HepG2 (cell line): Measurements from ENCODE around the gene PCGF5.

Experiments
- CREB1 ChIP-seq, 2 experiments: fragments of 450-650 bp in 1 of 2; IDR thresholded peaks; 2 replicates each; pipeline ENCODE4 v1.6.1; 2016 to 2017; ENCODE audit warnings: control low read depth in 1 of 2, mild to moderate bottlenecking in 1 of 2, missing compliant biosample characterization in 1 of 2, missing genetic modification characterization in 1 of 2
- CTCF ChIP-seq: sonication (generic); formaldehyde crosslinking; IDR thresholded peaks from 2 replicates; pipeline ENCODE4 v1.5.0; 2020; ENCODE audit warnings: mild to moderate bottlenecking, missing genetic modification reagents, moderate library complexity
- EZH2 ChIP-seq: conservative IDR thresholded peaks from 2 replicates; pipeline ENCODE4 v1.6.1; 2012; ENCODE audit warnings: mild to moderate bottlenecking, low read depth, low read length, moderate library complexity
- HMGXB4 ChIP-seq, 2 experiments: sonication (generic) in 1 of 2; formaldehyde crosslinking in 1 of 2; IDR thresholded peaks; 2 replicates each; pipeline versions ENCODE4 v1.4.0 to v1.6.1; 2018 to 2020; ENCODE audit warnings: missing genetic modification reagents in 2 of 2, borderline replicate concordance in 1 of 2, low read depth in 1 of 2, mild to moderate bottlenecking in 1 of 2, missing biosample characterization in 1 of 2
- KAT8 ChIP-seq: IDR thresholded peaks from 2 replicates; pipeline ENCODE4 v1.6.1; 2016; ENCODE audit warnings: missing genetic modification reagents, missing compliant biosample characterization
- KIAA2018 ChIP-seq: sonication (generic); formaldehyde crosslinking; IDR thresholded peaks from 2 replicates; pipeline ENCODE4 v1.5.0; 2020; ENCODE audit warnings: mild to moderate bottlenecking, missing genetic modification reagents, borderline replicate concordance
- NCOR1 ChIP-seq: fragments of 200-600 bp; sonication (generic); IDR thresholded peaks from 2 replicates; pipeline ENCODE4 v1.7.0; 2017; ENCODE audit warnings: antibody characterized with exemption, low read length, borderline replicate concordance
- NKX3-1 ChIP-seq: sonication (generic); formaldehyde crosslinking; IDR thresholded peaks from 2 replicates; pipeline ENCODE4 v1.5.0; 2020; ENCODE audit warnings: missing genetic modification reagents
- PRDM10 ChIP-seq: sonication (generic); formaldehyde crosslinking; IDR thresholded peaks from 2 replicates; pipeline ENCODE4 v1.4.0; 2020; ENCODE audit warnings: low read depth, missing genetic modification reagents
- RFX5 ChIP-seq: IDR thresholded peaks from 2 replicates; pipeline ENCODE4 v1.6.1; 2011; ENCODE audit warnings: low read depth, low read length, improper control_type of control experiment
- RFXANK ChIP-seq: IDR thresholded peaks from 2 replicates; pipeline ENCODE4 v1.6.1; 2016
- TRIM24 ChIP-seq: sonication (generic); formaldehyde crosslinking; IDR thresholded peaks from 2 replicates; pipeline ENCODE4 v1.8.0; 2022; ENCODE audit warnings: mild to moderate bottlenecking, missing genetic modification reagents

GRCh38 chr10:91194497-91195179, 25.8 kb upstream of the PCGF5 start:
- TF ChIP-seq CTCF (no peak), EZH2 (no peak), RFXANK (CRISPR knock-in tag) (no peak), TRIM24 (CRISPR knock-in tag) (no peak), NCOR1 (no peak), RFX5 (no peak), KAT8 (CRISPR knock-in tag) (no peak), CREB1 (IDR thresholded peaks at IDR 0.05) (no peak), CREB1 (CRISPR knock-in tag; IDR thresholded peaks at IDR 0.05) (no peak), HMGXB4 (CRISPR knock-in tag; IDR thresholded peaks at IDR 0.05; ENCODE audit: borderline replicate concordance in 1 of 2, low read depth in 1 of 2) (no peak), NKX3-1 (no peak), PRDM10 (no peak), KIAA2018 (no peak)
